ENCODE measurements around the gene CYTH2.

Gene CYTH2

GRCh38 chr19:48443731-48444128, 25.4 kb upstream of the CYTH2 start:
- TF ChIP-seq TAF1 (IDR thresholded peaks at IDR 0.05; ENCODE audit: borderline replicate concordance, insufficient read depth, low read length) (no peak), FOXP2 (optimal IDR thresholded peaks at IDR 0.05; ENCODE audit: borderline replicate concordance, extremely low read depth, extremely low read length, insufficient read depth) (no peak), SIN3A (IDR thresholded peaks at IDR 0.05; ENCODE audit: borderline replicate concordance, insufficient read depth, low read length) (no peak), REST (IDR thresholded peaks at IDR 0.05; ENCODE audit: insufficient read depth in 1 of 2, low read depth in 2 of 2, low read length in 2 of 2) (no peak), POLR2AphosphoS5 (IDR thresholded peaks at IDR 0.05; ENCODE audit: low read depth, low read length) (no peak)

DNA sequence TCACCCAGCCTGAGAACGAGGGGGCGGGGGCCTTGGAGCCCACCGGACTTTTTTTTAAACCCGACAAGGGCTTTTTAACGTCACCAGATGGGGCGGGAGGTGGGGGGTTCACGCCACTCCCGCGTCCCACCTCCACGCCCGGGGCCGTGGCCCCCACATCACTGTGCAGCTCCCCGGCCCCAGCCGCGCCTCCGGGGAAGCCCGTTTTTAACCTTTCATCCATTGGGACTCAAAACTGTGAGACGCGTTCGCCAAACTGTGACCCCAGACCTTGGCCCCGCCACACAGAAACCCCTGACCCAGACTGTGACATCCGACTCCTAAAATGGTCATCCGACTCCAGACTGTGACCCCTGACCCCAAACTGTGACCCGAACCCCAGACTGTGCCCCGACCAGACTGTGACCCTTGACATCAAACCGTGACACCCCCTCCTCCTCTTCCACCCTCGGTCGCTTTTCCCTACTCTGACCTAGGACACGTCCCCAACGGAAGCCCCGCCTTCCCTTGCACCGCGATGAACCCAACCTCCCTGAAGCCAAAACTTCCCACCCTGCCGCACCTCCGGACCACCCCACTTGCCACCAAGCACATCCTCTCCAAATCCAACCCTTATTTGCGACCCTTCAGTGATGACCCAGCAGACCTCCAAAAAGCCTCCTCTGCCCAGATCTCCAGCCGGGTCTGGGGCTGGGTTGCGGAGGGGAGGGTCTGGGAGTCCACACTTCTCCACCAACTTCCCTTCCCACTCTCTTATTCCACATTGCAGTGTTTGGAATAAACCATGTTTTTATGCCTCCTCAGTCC, 24.8 kb upstream of the CYTH2 start:
- no peak for TF ChIP-seq POLR2AphosphoS5 (IDR thresholded peaks at IDR 0.05; ENCODE audit: low read depth, low read length)
- no peak for TF ChIP-seq FOXP2 (optimal IDR thresholded peaks at IDR 0.05; ENCODE audit: borderline replicate concordance, extremely low read depth, extremely low read length, insufficient read depth)
- TF ChIP-seq SIN3A (IDR thresholded peaks at IDR 0.05; ENCODE audit: borderline replicate concordance, insufficient read depth, low read length): no peak
- no peak for TF ChIP-seq REST (IDR thresholded peaks at IDR 0.05; ENCODE audit: insufficient read depth in 1 of 2, low read depth in 2 of 2, low read length in 2 of 2)
- no peak for TF ChIP-seq TAF1 (IDR thresholded peaks at IDR 0.05; ENCODE audit: borderline replicate concordance, insufficient read depth, low read length)

GRCh38 chr19:48444936-48445200, 24.3 kb upstream of the CYTH2 start:
- TF ChIP-seq REST (IDR thresholded peaks at IDR 0.05; ENCODE audit: insufficient read depth in 1 of 2, low read depth in 2 of 2, low read length in 2 of 2): no peak
- TF ChIP-seq POLR2AphosphoS5 (IDR thresholded peaks at IDR 0.05; ENCODE audit: low read depth, low read length): no peak
- no peak for TF ChIP-seq SIN3A (IDR thresholded peaks at IDR 0.05; ENCODE audit: borderline replicate concordance, insufficient read depth, low read length)
- TF ChIP-seq FOXP2 (optimal IDR thresholded peaks at IDR 0.05; ENCODE audit: borderline replicate concordance, extremely low read depth, extremely low read length, insufficient read depth): no peak
- TF ChIP-seq TAF1 (IDR thresholded peaks at IDR 0.05; ENCODE audit: borderline replicate concordance, insufficient read depth, low read length): no peak

DNA sequence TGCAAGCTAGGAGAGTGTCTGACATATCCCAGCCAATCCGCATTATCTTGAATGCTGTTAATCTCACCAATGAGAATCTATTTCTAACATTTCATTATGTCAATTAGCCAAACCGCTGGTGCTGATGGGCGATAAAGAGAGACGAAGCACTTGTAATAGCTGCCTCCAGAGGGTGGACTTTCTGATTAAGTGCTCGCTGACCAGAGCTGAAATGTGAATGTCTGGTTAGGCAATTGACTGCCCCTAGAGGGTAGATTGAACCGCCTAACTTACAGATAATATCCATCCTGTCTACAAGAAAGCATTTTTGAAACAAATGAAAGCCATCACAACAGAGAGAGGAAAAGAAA, 23.9 kb upstream of the CYTH2 start:
- TF ChIP-seq POLR2AphosphoS5 (IDR thresholded peaks at IDR 0.05; ENCODE audit: low read depth, low read length) (no peak), FOXP2 (optimal IDR thresholded peaks at IDR 0.05; ENCODE audit: borderline replicate concordance, extremely low read depth, extremely low read length, insufficient read depth) (no peak), TAF1 (IDR thresholded peaks at IDR 0.05; ENCODE audit: borderline replicate concordance, insufficient read depth, low read length) (0 out of 2 replicates have a peak, but pooled peaks have one; percentile 23), REST (IDR thresholded peaks at IDR 0.05; ENCODE audit: insufficient read depth in 1 of 2, low read depth in 2 of 2, low read length in 2 of 2) (no peak), SIN3A (IDR thresholded peaks at IDR 0.05; ENCODE audit: borderline replicate concordance, insufficient read depth, low read length) (0 out of 2 replicates have a peak, but pooled peaks have one; percentile 10)
